Measurements from ENCODE around the gene CWC25. TPM values are rescaled to one million over a fixed set of nuclear protein-coding genes. Genes with fewer than 3 reads are reported as not detected.

Gene CWC25
- total and polyA plus RNA-seq, 9 of the 15 experiments (the other 6 are each of a cell fraction or from before 2014, with no cell fraction given): 16.5 to 27.4 (median 23.0) TPM

DNA sequence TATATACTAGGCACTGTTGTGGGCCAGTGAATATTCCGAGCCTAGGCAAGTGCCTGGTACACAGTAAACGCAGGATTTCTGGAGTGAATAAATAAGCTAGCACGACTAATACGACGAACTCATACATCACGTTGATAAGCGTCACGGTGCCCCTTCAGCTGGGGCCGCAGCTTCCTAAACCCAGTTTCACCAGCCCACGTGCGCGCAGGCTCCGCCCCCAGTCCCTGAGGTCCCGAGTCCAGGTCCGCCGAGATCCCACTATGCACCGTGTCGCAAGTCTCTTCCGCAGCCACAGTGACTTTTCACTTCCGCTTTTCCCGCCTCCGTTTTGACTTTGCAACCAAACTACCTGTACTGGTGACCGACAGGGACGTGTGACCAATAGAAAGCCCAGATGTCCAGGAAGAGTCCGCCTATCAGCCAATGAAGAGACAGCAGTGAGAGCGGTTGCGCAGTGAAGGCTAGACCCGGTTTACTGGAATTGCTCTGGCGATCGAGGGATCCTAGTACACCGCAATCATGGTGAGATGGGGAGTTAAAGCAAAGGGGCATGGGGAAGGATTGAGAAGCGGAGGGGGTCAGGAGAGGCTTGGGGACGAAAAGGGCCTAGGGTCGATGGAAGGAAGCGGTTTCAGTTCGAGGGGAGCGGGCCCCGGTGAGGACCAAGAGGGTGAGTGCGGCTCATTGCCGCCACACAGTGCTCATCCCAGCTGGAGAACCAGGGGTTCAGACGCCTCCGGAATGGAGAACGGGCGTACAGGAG is 72.6 kb downstream of the CWC25 start, which contains the start of gene PSMB3 (continued):
- TF ChIP-seq, protein P1, sequence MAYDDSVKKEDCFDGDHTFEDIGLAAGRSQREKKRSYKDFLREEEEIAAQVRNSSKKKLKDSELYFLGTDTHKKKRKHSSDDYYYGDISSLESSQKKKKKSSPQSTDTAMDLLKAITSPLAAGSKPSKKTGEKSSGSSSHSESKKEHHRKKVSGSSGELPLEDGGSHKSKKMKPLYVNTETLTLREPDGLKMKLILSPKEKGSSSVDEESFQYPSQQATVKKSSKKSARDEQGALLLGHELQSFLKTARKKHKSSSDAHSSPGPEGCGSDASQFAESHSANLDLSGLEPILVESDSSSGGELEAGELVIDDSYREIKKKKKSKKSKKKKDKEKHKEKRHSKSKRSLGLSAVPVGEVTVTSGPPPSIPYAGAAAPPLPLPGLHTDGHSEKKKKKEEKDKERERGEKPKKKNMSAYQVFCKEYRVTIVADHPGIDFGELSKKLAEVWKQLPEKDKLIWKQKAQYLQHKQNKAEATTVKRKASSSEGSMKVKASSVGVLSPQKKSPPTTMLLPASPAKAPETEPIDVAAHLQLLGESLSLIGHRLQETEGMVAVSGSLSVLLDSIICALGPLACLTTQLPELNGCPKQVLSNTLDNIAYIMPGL (CRISPR knock-in tag; IDR thresholded peaks at IDR 0.05): peak; percentile 78; the same call in 1 of the 2 replicates
- TF ChIP-seq ATF7 (IDR thresholded peaks at IDR 0.05) (peak; percentile 69), MEIS2 (IDR thresholded peaks at IDR 0.05; ENCODE audit: partially characterized antibody) (peak; percentile 47), ZNF407 (IDR thresholded peaks at IDR 0.05; ENCODE audit: low read depth) (no peak), CEBPZ (IDR thresholded peaks at IDR 0.05; ENCODE audit: borderline replicate concordance, low read depth, low read length) (no peak), FOS (IDR thresholded peaks at IDR 0.05; ENCODE audit: extremely low read depth, insufficient read length) (peak; percentile 96), MITF (IDR thresholded peaks at IDR 0.05) (0 out of 2 replicates have a peak, but pooled peaks have one; percentile 26), CREB1 (IDR thresholded peaks at IDR 0.05) (peak; percentile 42; the same call in 1 of the 2 replicates), CREB1 (CRISPR knock-in tag; IDR thresholded peaks at IDR 0.05) (0 out of 2 replicates have a peak, but pooled peaks have one; percentile 14), POLR2B (IDR thresholded peaks at IDR 0.05; ENCODE audit: low read depth, partially characterized antibody) (peak; percentile 85)
- TF ChIP-seq, protein P2, sequence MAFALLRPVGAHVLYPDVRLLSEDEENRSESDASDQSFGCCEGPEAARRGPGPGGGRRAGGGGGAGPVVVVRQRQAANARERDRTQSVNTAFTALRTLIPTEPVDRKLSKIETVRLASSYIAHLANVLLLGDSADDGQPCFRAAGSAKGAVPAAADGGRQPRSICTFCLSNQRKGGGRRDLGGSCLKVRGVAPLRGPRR (CRISPR knock-in tag; IDR thresholded peaks at IDR 0.05): 0 out of 2 replicates have a peak, but pooled peaks have one; percentile 49

Measured in K562 (cell line).